Smooth muscle cell of bladder (primary cell): Measurements from ENCODE around the gene BAZ1B. TPM values are rescaled to one million over a fixed set of nuclear protein-coding genes. Genes with fewer than 3 reads are reported as not detected.

Experiments
- total RNA-seq: library from RNA; depleted of rRNA; stranded (reverse); fragments of >200 nt; gene quantifications from 2 replicates; pipeline ENCODE4 v1.2.3, GENCODE V29; 2014

Gene BAZ1B, protein sequence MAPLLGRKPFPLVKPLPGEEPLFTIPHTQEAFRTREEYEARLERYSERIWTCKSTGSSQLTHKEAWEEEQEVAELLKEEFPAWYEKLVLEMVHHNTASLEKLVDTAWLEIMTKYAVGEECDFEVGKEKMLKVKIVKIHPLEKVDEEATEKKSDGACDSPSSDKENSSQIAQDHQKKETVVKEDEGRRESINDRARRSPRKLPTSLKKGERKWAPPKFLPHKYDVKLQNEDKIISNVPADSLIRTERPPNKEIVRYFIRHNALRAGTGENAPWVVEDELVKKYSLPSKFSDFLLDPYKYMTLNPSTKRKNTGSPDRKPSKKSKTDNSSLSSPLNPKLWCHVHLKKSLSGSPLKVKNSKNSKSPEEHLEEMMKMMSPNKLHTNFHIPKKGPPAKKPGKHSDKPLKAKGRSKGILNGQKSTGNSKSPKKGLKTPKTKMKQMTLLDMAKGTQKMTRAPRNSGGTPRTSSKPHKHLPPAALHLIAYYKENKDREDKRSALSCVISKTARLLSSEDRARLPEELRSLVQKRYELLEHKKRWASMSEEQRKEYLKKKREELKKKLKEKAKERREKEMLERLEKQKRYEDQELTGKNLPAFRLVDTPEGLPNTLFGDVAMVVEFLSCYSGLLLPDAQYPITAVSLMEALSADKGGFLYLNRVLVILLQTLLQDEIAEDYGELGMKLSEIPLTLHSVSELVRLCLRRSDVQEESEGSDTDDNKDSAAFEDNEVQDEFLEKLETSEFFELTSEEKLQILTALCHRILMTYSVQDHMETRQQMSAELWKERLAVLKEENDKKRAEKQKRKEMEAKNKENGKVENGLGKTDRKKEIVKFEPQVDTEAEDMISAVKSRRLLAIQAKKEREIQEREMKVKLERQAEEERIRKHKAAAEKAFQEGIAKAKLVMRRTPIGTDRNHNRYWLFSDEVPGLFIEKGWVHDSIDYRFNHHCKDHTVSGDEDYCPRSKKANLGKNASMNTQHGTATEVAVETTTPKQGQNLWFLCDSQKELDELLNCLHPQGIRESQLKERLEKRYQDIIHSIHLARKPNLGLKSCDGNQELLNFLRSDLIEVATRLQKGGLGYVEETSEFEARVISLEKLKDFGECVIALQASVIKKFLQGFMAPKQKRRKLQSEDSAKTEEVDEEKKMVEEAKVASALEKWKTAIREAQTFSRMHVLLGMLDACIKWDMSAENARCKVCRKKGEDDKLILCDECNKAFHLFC (N-terminal part only)
- 45.8 and 54.6 TPM in 2 replicates for total RNA-seq

DNA sequence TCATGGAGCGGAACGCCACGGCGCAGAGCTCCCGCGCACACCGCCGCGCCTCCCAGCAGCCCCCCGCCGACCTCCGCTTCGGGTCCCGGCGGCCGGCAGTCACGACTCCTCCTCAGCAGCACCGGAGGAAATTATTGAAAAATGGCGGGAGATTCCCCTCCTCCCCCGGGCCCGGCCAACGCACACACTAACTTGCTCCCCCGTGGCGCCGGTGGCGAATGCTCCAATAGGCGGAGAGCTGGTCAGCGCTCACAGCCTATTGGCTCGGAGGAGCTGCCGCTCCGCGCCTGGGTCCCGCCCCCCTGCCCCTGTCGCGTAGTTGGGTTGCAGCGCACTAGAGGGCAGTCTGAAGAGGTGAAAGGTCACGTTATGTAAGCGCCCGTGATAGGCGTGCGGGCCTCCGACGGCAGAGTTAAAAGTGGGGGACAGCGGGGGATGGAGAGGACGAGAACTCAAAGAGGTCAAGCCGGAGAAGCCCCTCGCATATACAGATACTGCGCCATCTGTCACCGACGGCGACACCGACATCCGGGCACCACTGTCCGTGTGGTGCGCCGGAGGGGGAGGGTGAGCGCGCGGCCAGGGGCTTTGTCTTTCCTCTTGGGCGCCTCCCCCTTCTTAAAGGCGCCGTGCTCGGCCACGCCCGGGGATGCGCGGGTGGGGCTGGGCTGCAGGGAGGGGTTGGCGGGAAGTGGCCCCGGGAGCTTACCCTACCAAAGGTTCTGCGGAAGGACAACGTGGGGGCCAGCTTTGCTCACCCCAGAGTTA is at the start of gene BAZ1B:
BAZ1B (minus strand) TSS at position 189 of the 768 bp plus-strand sequence. CDS start 360 bp downstream, outside the sequence.

DNA sequence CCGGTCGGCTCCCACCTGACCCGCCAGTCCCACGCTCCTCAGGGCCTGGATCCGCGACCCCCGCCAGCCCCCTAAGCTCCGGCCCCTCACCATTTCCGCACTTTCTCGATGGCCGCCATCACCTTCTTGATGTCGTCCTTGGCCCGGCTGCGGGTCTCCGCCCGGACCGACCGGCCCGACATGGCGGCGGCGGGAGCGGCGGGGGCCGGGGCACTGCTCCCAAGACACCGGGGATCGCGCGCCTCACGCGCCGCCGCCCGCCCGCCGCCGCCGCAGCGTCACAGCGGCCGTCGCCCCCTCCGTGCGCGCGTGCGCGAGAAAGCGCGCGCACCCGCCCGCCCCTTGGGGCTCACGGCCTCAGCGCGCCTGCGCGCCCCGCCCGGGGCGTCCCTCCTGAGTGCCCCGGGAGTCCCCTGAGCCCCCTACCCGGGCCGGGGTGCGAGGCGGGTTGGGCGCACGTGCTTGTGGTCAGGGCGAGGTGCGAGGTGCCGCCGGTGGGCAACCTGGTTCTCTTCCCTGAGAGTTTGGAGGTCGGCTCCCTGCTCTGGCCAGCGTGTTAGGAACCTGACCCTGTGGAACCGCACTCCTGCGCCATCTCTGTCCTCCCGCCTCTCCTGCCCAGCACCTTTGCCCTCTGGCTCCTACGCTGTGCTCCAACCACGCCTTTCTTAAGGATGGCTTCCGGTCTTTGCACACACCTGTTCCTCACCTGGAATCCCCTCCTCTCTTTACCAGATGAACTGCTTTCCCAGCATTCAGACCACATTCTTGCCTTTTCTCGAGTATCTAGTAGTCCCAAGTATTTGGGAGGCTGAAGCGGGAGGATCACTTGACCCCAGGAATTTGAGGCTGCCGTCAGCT is 35.5 kb upstream of the BAZ1B start, which contains the start of gene BCL7B:
BCL7B (minus strand) TSS at position 294 of the 861 bp plus-strand sequence; CDS start at position 182, 112 bp downstream.

Other genes starting within 250 kb of the BAZ1B start
- gene NSUN5, start 213.5 kb downstream of the BAZ1B start, total RNA-seq = 12.9 and 15.2 TPM in 2 replicates
- not detected in 2 replicates for gene TRIM50, start 194.2 kb downstream of the BAZ1B start, total RNA-seq
- gene FKBP6, start 194.1 kb downstream of the BAZ1B start, total RNA-seq = under 0.01 TPM in 1 of 2 replicates, not detected in the other
- gene FZD9, start 88.5 kb downstream of the BAZ1B start, total RNA-seq = 0.85 and 1.4 TPM in 2 replicates
- 12.7 and 19.2 TPM in 2 replicates for gene BCL7B, start 35.4 kb upstream of the BAZ1B start, total RNA-seq
- gene TBL2, start 56.3 kb upstream of the BAZ1B start, total RNA-seq = 76.4 and 97.0 TPM in 2 replicates
- 0.37 and 0.57 TPM in 2 replicates for gene MLXIPL, start 102.2 kb upstream of the BAZ1B start, total RNA-seq
- 5.7 and 6.8 TPM in 2 replicates for gene VPS37D, start 145.5 kb upstream of the BAZ1B start, total RNA-seq
- 1.8 and 2.6 TPM in 2 replicates for gene DNAJC30, start 161.2 kb upstream of the BAZ1B start, total RNA-seq
- gene BUD23, start 161.3 kb upstream of the BAZ1B start, total RNA-seq = 57.7 and 61.8 TPM in 2 replicates
- gene STX1A, start 197.4 kb upstream of the BAZ1B start, total RNA-seq = 10.2 and 10.7 TPM in 2 replicates
- gene ABHD11, start 216.5 kb upstream of the BAZ1B start, total RNA-seq = 5.7 and 6.1 TPM in 2 replicates
- not detected in 2 replicates for gene CLDN3, start 248.0 kb upstream of the BAZ1B start, total RNA-seq